Neutrophil (primary cell): ENCODE measurements around the gene RBMS3.

Experiments used
- H3K27ac ChIP-seq: fragments of 200-600 bp; sonication (generic); 2 replicates; pipeline ENCODE4 v1.5.1; 2016; ENCODE audit warnings: mild to moderate bottlenecking, moderate library complexity
- H3K27me3 ChIP-seq: fragments of 200-600 bp; sonication (generic); 2 replicates; pipeline ENCODE4 v1.6.0; 2016; ENCODE audit warnings: mild to moderate bottlenecking
- H3K36me3 ChIP-seq: fragments of 200-600 bp; sonication (generic); 2 replicates; pipeline ENCODE4 v1.5.1; 2017
- H3K4me1 ChIP-seq, 2 experiments: fragments of 200-600 bp in 1 of 2; sonication (generic) in 1 of 2; 1 replicate in 1 of 2; 2 replicates in 1 of 2; pipeline versions ENCODE4 v1.5.1 to v1.6.1; 2013 to 2016; ENCODE audit warnings: low read depth in 1 of 2, low read length in 1 of 2, mild to moderate bottlenecking in 1 of 2, moderate library complexity in 1 of 2; ENCODE audit not compliant: control insufficient read depth in 1 of 2, insufficient read depth in 1 of 2
- H3K4me3 ChIP-seq, 2 experiments: fragments of 200-600 bp in 1 of 2; sonication (generic) in 1 of 2; 1 replicate in 1 of 2; 2 replicates in 1 of 2; pipeline ENCODE4 v1.5.1; 2013 to 2016; ENCODE audit warnings: low read depth in 1 of 2, low read length in 1 of 2, mild to moderate bottlenecking in 1 of 2, moderate library complexity in 1 of 2
- H3K9me3 ChIP-seq: fragments of 200-600 bp; sonication (generic); 2 replicates; pipeline ENCODE4 v1.5.1; 2016
- CTCF ChIP-seq: fragments of 200-600 bp; sonication (generic); IDR thresholded peaks from 2 replicates; pipeline ENCODE4 v1.5.1; 2016; ENCODE audit warnings: antibody characterized with exemption

The RBMS3 gene

DNA sequence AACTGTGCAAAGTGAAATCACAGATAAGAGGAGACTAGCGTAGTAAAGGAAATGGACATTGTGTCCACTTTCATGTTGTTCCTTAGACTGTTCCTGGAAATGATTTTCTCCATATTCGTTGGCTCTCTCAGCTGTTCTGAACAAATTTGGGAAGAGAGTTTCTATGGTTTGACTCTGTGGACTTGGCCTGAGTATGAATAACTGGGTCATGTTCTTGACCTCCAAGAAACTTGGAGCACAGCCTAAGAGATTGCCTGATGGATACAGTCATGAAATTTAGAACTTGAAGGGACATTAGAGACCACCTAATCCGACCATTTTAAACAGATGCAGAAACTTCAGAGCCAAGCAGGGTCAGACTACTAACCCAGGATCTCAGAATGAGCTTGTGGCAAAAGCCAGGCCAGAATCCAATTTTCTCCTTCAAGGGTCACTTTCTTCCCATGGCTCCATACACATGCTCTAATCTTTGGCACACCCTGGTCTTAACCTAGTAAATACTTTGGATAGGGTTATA, 430.4 kb downstream of the RBMS3 start:
- TF ChIP-seq CTCF, result no peak
- no peaks in the 10 kb centered on the region for H3K9me3 ChIP-seq
- no peaks in the 10 kb centered on the region for H3K4me1 ChIP-seq
- no peak overlapping the region for H3K27ac ChIP-seq
- H3K36me3 ChIP-seq, result no peaks in the 10 kb centered on the region
- no peak overlapping the region for H3K4me3 ChIP-seq
- no peaks in the 10 kb centered on the region for H3K27me3 ChIP-seq

DNA sequence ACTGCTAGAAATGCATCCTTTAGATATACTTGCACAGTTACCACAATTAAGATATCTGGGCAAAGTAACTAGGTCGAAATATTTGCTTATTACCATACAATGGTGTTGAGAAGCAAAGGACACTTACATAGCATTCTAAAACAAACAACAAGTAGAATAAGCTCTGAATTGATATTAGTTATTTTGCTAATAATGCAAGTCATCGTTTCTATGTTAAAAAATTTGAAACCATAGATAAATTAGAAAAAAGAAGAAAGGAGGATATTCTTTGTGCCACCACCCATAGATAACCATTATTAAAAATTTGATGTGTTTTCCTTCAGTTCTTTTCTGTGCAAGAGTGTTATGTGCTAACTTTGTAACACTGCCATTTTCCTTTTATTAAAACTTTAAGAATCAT, 435.3 kb downstream of the RBMS3 start:
- Histone ChIP-seq H3K27me3 (no peaks in the 10 kb centered on the region), H3K27ac (no peak overlapping the region), H3K4me3 (no peak overlapping the region), H3K4me1 (no peaks in the 10 kb centered on the region), H3K36me3 (no peaks in the 10 kb centered on the region), H3K9me3 (no peaks in the 10 kb centered on the region)
- TF ChIP-seq CTCF, result no peak

GRCh38 chr3:29718661-29719065, 437.8 kb downstream of the RBMS3 start:
- no peak for TF ChIP-seq CTCF
- H3K4me1 ChIP-seq, result no peaks in the 10 kb centered on the region
- H3K4me3 ChIP-seq, result no peak overlapping the region
- H3K36me3 ChIP-seq, result no peaks in the 10 kb centered on the region
- no peaks in the 10 kb centered on the region for H3K27me3 ChIP-seq
- H3K9me3 ChIP-seq, result no peaks in the 10 kb centered on the region
- H3K27ac ChIP-seq, result no peak overlapping the region

DNA sequence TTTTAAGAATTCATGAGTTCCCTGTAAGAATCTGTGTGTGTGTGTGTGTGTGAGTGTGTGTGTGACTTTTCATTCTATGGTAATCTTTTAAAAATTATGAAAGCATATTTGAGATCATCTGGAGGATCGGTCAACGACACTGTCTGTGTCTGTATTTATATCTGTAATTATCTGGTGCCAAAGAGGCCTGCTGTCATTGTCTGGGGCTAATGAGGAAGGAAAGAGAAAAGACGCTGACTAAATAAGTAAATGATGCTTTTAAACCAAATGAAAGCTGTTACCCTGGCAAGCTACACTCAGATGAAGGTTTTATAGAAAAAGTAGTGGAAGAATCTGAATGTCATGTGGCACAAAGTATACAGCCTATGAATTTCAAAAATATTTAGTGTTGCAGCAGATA, 439.8 kb downstream of the RBMS3 start:
- Histone ChIP-seq H3K36me3 (no peaks in the 10 kb centered on the region), H3K27me3 (no peaks in the 10 kb centered on the region), H3K4me3 (no peak overlapping the region), H3K27ac (no peak overlapping the region), H3K4me1 (no peaks in the 10 kb centered on the region), H3K9me3 (no peaks in the 10 kb centered on the region)
- no peak for TF ChIP-seq CTCF

DNA sequence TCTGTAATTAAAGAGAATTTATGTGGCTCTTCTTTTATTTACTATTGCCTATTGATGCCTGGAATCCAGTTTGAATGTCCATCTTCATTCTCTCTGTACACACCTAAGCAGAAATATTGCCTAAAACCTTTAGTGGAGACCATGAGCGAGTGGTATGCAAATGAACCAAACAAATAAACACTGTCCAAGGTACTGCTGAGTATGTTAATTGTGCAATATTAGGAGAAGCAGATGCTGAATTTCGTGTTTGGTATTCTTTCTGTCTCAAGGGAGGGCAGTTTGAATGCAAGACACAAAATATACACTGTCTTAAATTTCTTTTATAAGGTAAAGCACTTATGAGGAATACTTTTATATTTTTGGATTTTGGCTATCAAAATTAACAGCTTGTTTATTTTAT, 440.9 kb downstream of the RBMS3 start:
- no peaks in the 10 kb centered on the region for H3K9me3 ChIP-seq
- no peaks in the 10 kb centered on the region for H3K27me3 ChIP-seq
- no peak for TF ChIP-seq CTCF
- H3K4me3 ChIP-seq, result no peak overlapping the region
- no peak overlapping the region for H3K27ac ChIP-seq
- H3K4me1 ChIP-seq, result no peaks in the 10 kb centered on the region
- no peaks in the 10 kb centered on the region for H3K36me3 ChIP-seq

GRCh38 chr3:29731050-29731449, 450.2 kb downstream of the RBMS3 start:
- Histone ChIP-seq H3K4me3 (no peak overlapping the region), H3K4me1 (no peaks in the 10 kb centered on the region), H3K36me3 (no peaks in the 10 kb centered on the region), H3K27ac (no peak overlapping the region), H3K9me3 (no peaks in the 10 kb centered on the region), H3K27me3 (no peaks in the 10 kb centered on the region)
- no peak for TF ChIP-seq CTCF
